ENCODE data around the gene SLC46A3. TPM values are rescaled to one million over a fixed set of nuclear protein-coding genes. Genes with fewer than 3 reads are reported as not detected.
A peak's percentile ranks its signal among the peaks of the same experiment; 100 is the strongest.

Gene SLC46A3
- total RNA-seq = 1 to 10 TPM; 5.8 to 6.5 TPM

GRCh38 chr13:28718543-28719226 is at the start of gene SLC46A3:
TSS of gene SLC46A3 (minus strand) at chr13:28718970. CDS start at chr13:28717998, 972 bp downstream.
- Mint-ChIP-seq H3K4me3 (peak within 1 kb of the TSS; percentile 99), H3K27me3 (peaks cover 0 to 7% of the 10 kb centered on the region in 2 donors), H3K27ac (peak within 1 kb of the TSS; percentile 87 to 88), H3K36me3 (no peaks in the 10 kb centered on the region), H3K4me1 (ENCODE audit: low read depth in 2 of 2) (peaks cover 14 to 30% of the 10 kb centered on the region in 2 donors), H3K9me3 (no peaks in the 10 kb centered on the region)
- ATAC-seq = peak; percentile 99
- peak; percentile 98 for DNase-seq (ENCODE audit: low spot score)

GRCh38 chr13:28763887-28764286 is 45.1 kb upstream of the SLC46A3 start:
- DNase-seq (ENCODE audit: low spot score) (no peak), ATAC-seq (no peak)
- no peak overlapping the region for H3K4me3 Mint-ChIP-seq
- peaks cover 7% of the 10 kb centered on the region for H3K36me3 Mint-ChIP-seq
- peaks cover 6% of the 10 kb centered on the region for H3K9me3 Mint-ChIP-seq
- H3K27ac Mint-ChIP-seq = no peak overlapping the region
- H3K27me3 Mint-ChIP-seq = peaks cover 0 to 4% of the 10 kb centered on the region in 2 donors
- no peaks in the 10 kb centered on the region for H3K4me1 Mint-ChIP-seq (ENCODE audit: low read depth in 2 of 2)

GRCh38 chr13:28761586-28761985 is 42.8 kb upstream of the SLC46A3 start:
- Mint-ChIP-seq H3K27me3 (peaks cover 0 to 5% of the 10 kb centered on the region in 2 donors), H3K36me3 (peaks cover 10% of the 10 kb centered on the region), H3K4me1 (ENCODE audit: low read depth in 2 of 2) (no peaks in the 10 kb centered on the region), H3K9me3 (peaks cover 3% of the 10 kb centered on the region), H3K4me3 (no peak overlapping the region), H3K27ac (no peak overlapping the region)
- DNase-seq (ENCODE audit: low spot score) = no peak
- ATAC-seq = no peak

- peak overlapping the region; percentile 79 for H3K4me3 Mint-ChIP-seq
- no peak for DNase-seq (ENCODE audit: low spot score)
- ATAC-seq = no peak
- peaks cover 0 to 2% of the 10 kb centered on the region in 2 donors for H3K27me3 Mint-ChIP-seq
- H3K4me1 Mint-ChIP-seq (ENCODE audit: low read depth in 2 of 2) = peaks cover 4 to 14% of the 10 kb centered on the region in 2 donors
- peak overlapping the region; percentile 58 to 87 for H3K27ac Mint-ChIP-seq
- H3K36me3 Mint-ChIP-seq = peaks cover 10% of the 10 kb centered on the region
- peaks cover 3% of the 10 kb centered on the region for H3K9me3 Mint-ChIP-seq
These were observed 36.7 kb upstream of the SLC46A3 start for GRCh38 chr13:28755546-28755870.

- Mint-ChIP-seq H3K27ac (peak overlapping the region; percentile 58 to 87), H3K4me1 (ENCODE audit: low read depth in 2 of 2) (peaks cover 4 to 14% of the 10 kb centered on the region in 2 donors), H3K4me3 (peak overlapping the region; percentile 79), H3K36me3 (peaks cover 10% of the 10 kb centered on the region), H3K27me3 (peaks cover under 1 to 2% of the 10 kb centered on the region in 2 donors), H3K9me3 (peaks cover 3% of the 10 kb centered on the region)
- DNase-seq (ENCODE audit: low spot score) = no peak
- peak; percentile 51 to 64 for ATAC-seq
These were observed 36.2 kb upstream of the SLC46A3 start for GRCh38 chr13:28754698-28755545.

GRCh38 chr13:28753946-28754345 is 35.2 kb upstream of the SLC46A3 start:
- H3K27ac Mint-ChIP-seq = peak overlapping the region in 1 of 2 donors; percentile 87
- H3K36me3 Mint-ChIP-seq = peaks cover 3% of the 10 kb centered on the region
- DNase-seq (ENCODE audit: low spot score) (no peak), ATAC-seq (no peak)
- peaks cover 2 to 8% of the 10 kb centered on the region in 2 donors for H3K27me3 Mint-ChIP-seq
- peak overlapping the region; percentile 35 for H3K4me3 Mint-ChIP-seq
- H3K4me1 Mint-ChIP-seq (ENCODE audit: low read depth in 2 of 2) = peaks cover 4 to 14% of the 10 kb centered on the region in 2 donors
- H3K9me3 Mint-ChIP-seq = peaks cover 1% of the 10 kb centered on the region

GRCh38 chr13:28753208-28753892 is 34.6 kb upstream of the SLC46A3 start:
- H3K27me3 Mint-ChIP-seq = peaks cover 2 to 8% of the 10 kb centered on the region in 2 donors
- no peaks in the 10 kb centered on the region for H3K36me3 Mint-ChIP-seq
- no peak overlapping the region for H3K27ac Mint-ChIP-seq
- H3K9me3 Mint-ChIP-seq = no peaks in the 10 kb centered on the region
- H3K4me1 Mint-ChIP-seq (ENCODE audit: low read depth in 2 of 2) = peaks cover 4 to 14% of the 10 kb centered on the region in 2 donors
- DNase-seq (ENCODE audit: low spot score) = no peak
- H3K4me3 Mint-ChIP-seq = no peak overlapping the region
- ATAC-seq = no peak

- Mint-ChIP-seq H3K36me3 (no peaks in the 10 kb centered on the region), H3K27me3 (peaks cover 0 to 8% of the 10 kb centered on the region in 2 donors), H3K4me1 (ENCODE audit: low read depth in 2 of 2) (peaks cover 4 to 14% of the 10 kb centered on the region in 2 donors), H3K4me3 (no peak overlapping the region), H3K27ac (no peak overlapping the region), H3K9me3 (no peaks in the 10 kb centered on the region)
- DNase-seq (ENCODE audit: low spot score) (no peak), ATAC-seq (no peak)
These were observed 32.6 kb upstream of the SLC46A3 start for GRCh38 chr13:28751175-28751960.

GRCh38 chr13:28750187-28751045 is 31.6 kb upstream of the SLC46A3 start:
- no peak overlapping the region for H3K27ac Mint-ChIP-seq
- no peak for ATAC-seq

GRCh38 chr13:28747851-28748250 is 29.1 kb upstream of the SLC46A3 start:
- Mint-ChIP-seq H3K27ac (no peak overlapping the region), H3K4me3 (no peak overlapping the region), H3K4me1 (ENCODE audit: low read depth in 2 of 2) (no peaks in the 10 kb centered on the region), H3K9me3 (no peaks in the 10 kb centered on the region), H3K27me3 (peaks cover 5 to 8% of the 10 kb centered on the region in 2 donors), H3K36me3 (no peaks in the 10 kb centered on the region)
- no peak for ATAC-seq
- no peak for DNase-seq (ENCODE audit: low spot score)

More at GRCh38 chr13:28750187-28751045, 31.6 kb upstream of the SLC46A3 start:
- Mint-ChIP-seq H3K4me3 (no peak overlapping the region), H3K36me3 (no peaks in the 10 kb centered on the region), H3K4me1 (ENCODE audit: low read depth in 2 of 2) (peaks cover 4 to 13% of the 10 kb centered on the region in 2 donors), H3K27me3 (peaks cover 0 to 8% of the 10 kb centered on the region in 2 donors), H3K9me3 (no peaks in the 10 kb centered on the region)
- no peak for DNase-seq (ENCODE audit: low spot score)

- Mint-ChIP-seq H3K27ac (no peak overlapping the region), H3K36me3 (no peaks in the 10 kb centered on the region), H3K4me3 (no peak overlapping the region), H3K4me1 (ENCODE audit: low read depth in 2 of 2) (no peaks in the 10 kb centered on the region), H3K9me3 (no peaks in the 10 kb centered on the region), H3K27me3 (peaks cover 11 to 12% of the 10 kb centered on the region in 2 donors)
- no peak for ATAC-seq
- DNase-seq (ENCODE audit: low spot score) = no peak
These were observed 27.5 kb upstream of the SLC46A3 start for GRCh38 chr13:28746287-28746612.

GRCh38 chr13:28744656-28745055 is 25.9 kb upstream of the SLC46A3 start:
- H3K9me3 Mint-ChIP-seq = no peaks in the 10 kb centered on the region
- no peak for ATAC-seq
- DNase-seq (ENCODE audit: low spot score) = no peak
- peaks cover 13 to 15% of the 10 kb centered on the region in 2 donors for H3K27me3 Mint-ChIP-seq
- H3K27ac Mint-ChIP-seq = no peak overlapping the region
- H3K36me3 Mint-ChIP-seq = no peaks in the 10 kb centered on the region
- no peaks in the 10 kb centered on the region for H3K4me1 Mint-ChIP-seq (ENCODE audit: low read depth in 2 of 2)
- no peak overlapping the region for H3K4me3 Mint-ChIP-seq

Measured in natural killer cell treated with Interleukin-12 subunit alpha and Interleukin-12 subunit beta and Interleukin-15 and Interleukin-18, amount 100 ng/mL, for 72 hours (primary cell).